Inflammatory macrophage (primary cell): Measurements from ENCODE around the gene CDCP1.

Experiments used
- DNase-seq, 2 donors: peaks; one replicate each; pipeline ENCODE4 v3.0.0-alpha.2; 2020 to 2022

CDCP1 gene

GRCh38 chr3:45137656-45138181 is 8.5 kb downstream of the CDCP1 start:
- no peak for DNase-seq

- DNase-seq = peak; percentile 80 to 85
Measured at GRCh38 chr3:45135959-45136358, 10.2 kb downstream of the CDCP1 start.

- no peak for DNase-seq
Measured at GRCh38 chr3:45134758-45135521, 11.2 kb downstream of the CDCP1 start.

- no peak for DNase-seq
Measured at GRCh38 chr3:45132568-45133211, 13.5 kb downstream of the CDCP1 start.

- DNase-seq = no peak
Measured at GRCh38 chr3:45131201-45131600, 15.0 kb downstream of the CDCP1 start.

GRCh38 chr3:45130476-45130875 is 15.7 kb downstream of the CDCP1 start:
- DNase-seq = no peak

GRCh38 chr3:45128950-45129349 is 17.2 kb downstream of the CDCP1 start:
- DNase-seq = no peak

- no peak for DNase-seq
Measured at GRCh38 chr3:45127130-45127822, 18.9 kb downstream of the CDCP1 start.

- no peak for DNase-seq
Measured at GRCh38 chr3:45126730-45127129, 19.4 kb downstream of the CDCP1 start.

- DNase-seq = no peak
Measured at GRCh38 chr3:45125550-45126026, 20.6 kb downstream of the CDCP1 start.

- DNase-seq = no peak
Measured at GRCh38 chr3:45124956-45125355, 21.2 kb downstream of the CDCP1 start.

GRCh38 chr3:45124352-45124751 is 21.8 kb downstream of the CDCP1 start:
- no peak for DNase-seq

- no peak for DNase-seq
Measured at GRCh38 chr3:45123581-45124269, 22.5 kb downstream of the CDCP1 start.

- peak; percentile 33 to 61 for DNase-seq
Measured at GRCh38 chr3:45123030-45123429, 23.1 kb downstream of the CDCP1 start.

GRCh38 chr3:45120359-45121158 is 25.6 kb downstream of the CDCP1 start:
- DNase-seq = no peak

- no peak for DNase-seq
Measured at GRCh38 chr3:45119824-45120358, 26.3 kb downstream of the CDCP1 start.

GRCh38 chr3:45119376-45119775 is 26.8 kb downstream of the CDCP1 start:
- DNase-seq = no peak

GRCh38 chr3:45118615-45119071 is 27.5 kb downstream of the CDCP1 start:
- no peak for DNase-seq

- no peak for DNase-seq
Measured at GRCh38 chr3:45116350-45116749, 29.8 kb downstream of the CDCP1 start.

- DNase-seq = no peak
Measured at GRCh38 chr3:45113625-45114050, 32.5 kb downstream of the CDCP1 start.

- no peak for DNase-seq
Measured at GRCh38 chr3:45112939-45113338, 33.2 kb downstream of the CDCP1 start.

GRCh38 chr3:45110509-45110833 is 35.7 kb downstream of the CDCP1 start:
- no peak for DNase-seq
